Right lobe of liver (tissue), 6 donors: Measurements from ENCODE around the gene SLC25A53. TPM values are rescaled to one million over a fixed set of nuclear protein-coding genes. Genes with fewer than 3 reads are reported as not detected.
"Not testable (repeated sequence)": the region's sequence is repeated elsewhere in the genome, so short reads cannot be mapped to it uniquely, and the experiment has no call there.

Experiments
- ATAC-seq, 4 donors: fragments of 200-7000 bp; cut with Tn5 transposase; one replicate each; pipeline ENCODE4 v1.9.1; 2020; ENCODE audit warnings: mild to moderate bottlenecking in 4 of 4, moderate library complexity in 4 of 4
- DNase-seq, 3 donors: peaks; one replicate each; pipeline ENCODE4 v3.0.0-alpha.2; 2020
- H3K27ac ChIP-seq, 3 donors: fragments of 200-600 bp; one replicate each; pipeline ENCODE4 v1.8.0; 2022
- H3K27me3 ChIP-seq, 2 donors: fragments of 200-600 bp; one replicate each; pipeline ENCODE4 v1.8.0; 2022
- H3K36me3 ChIP-seq, 4 donors: fragments of 200-600 bp; sonication (generic) in 1 of 4; one replicate each; pipeline versions ENCODE4 v1.5.1 to v1.8.0; 2017 to 2022; ENCODE audit warnings: control low read depth in 1 of 4
- H3K4me1 ChIP-seq, 4 donors: fragments of 200-600 bp; sonication (generic) in 1 of 4; one replicate each; pipeline versions ENCODE4 v1.5.1 to v1.8.0; 2017 to 2022; ENCODE audit warnings: control low read depth in 1 of 4
- H3K4me3 ChIP-seq, 3 donors: fragments of 200-600 bp; one replicate each; pipeline ENCODE4 v1.8.0; 2022
- H3K9me3 ChIP-seq, 4 donors: fragments of 200-600 bp; sonication (generic) in 1 of 4; one replicate each; pipeline versions ENCODE4 v1.5.1 to v1.8.0; 2017 to 2022; ENCODE audit warnings: control low read depth in 1 of 4
- POLR2A ChIP-seq: fragments of 450-650 bp; IDR thresholded peaks from one replicate; pipeline ENCODE4 v1.6.1; 2017; ENCODE audit warnings: antibody characterized with exemption, mild to moderate bottlenecking
- WGBS: methylation state at CpG from one replicate; pipeline ENCODE4 v1.1.6; 2018; ENCODE audit warnings: low coverage, low lambda C conversion rate; ENCODE audit not compliant: insufficient coverage; ENCODE audit errors: missing lambda C conversion rate; 5-methylcytosine and 5-hydroxymethylcytosine counted together
- intact Hi-C, 2 donors: fragments of 100-400 bp; cut with DNase I; formaldehyde crosslinking; loops; one replicate each; pipeline versions ENCODE4 v1.11.2 to v1.14.1; 2022
- total RNA-seq, 6 experiments: library from RNA; depleted of rRNA in 2 of 6; stranded (reverse); fragments of >200 nt in 2 of 6; fragmentation: NEBNext Ultra II Directional in 3 of 6; extraction: Animal tissue kit (Norgen Biotek cat#: 25700) in 3 of 6; gene quantifications; one replicate each; pipeline versions ENCODE4 v1.1.0 to v1.2.4, GENCODE V29; 2016 to 2023
- TF ChIP-seq, protein P1 (sequence below), 4 donors: fragments of 200-600 bp in 3 of 4; fragments of 450-650 bp in 1 of 4; IDR thresholded peaks; one replicate each; pipeline versions ENCODE4 v1.5.1 to v1.8.0; 2016 to 2022; ENCODE audit warnings: antibody characterized with exemption in 4 of 4, mild to moderate bottlenecking in 2 of 4
- donor health status: DM: no; HTN: yes; CAD: no.
- donor health status: DM: no; HTN: no; CAD: no.
- donor health status: DM: no; HTN: no; CAD: no.
- donor health status: DM: no; HTN: yes; CAD: no.
- donor health status: DM: no; HTN: yes; CAD: no.

SLC25A53 gene
- total RNA-seq, 6 experiments from 2014 or later = 2.2 to 4.1 (median 3.2) TPM

- TF ChIP-seq, protein P1, sequence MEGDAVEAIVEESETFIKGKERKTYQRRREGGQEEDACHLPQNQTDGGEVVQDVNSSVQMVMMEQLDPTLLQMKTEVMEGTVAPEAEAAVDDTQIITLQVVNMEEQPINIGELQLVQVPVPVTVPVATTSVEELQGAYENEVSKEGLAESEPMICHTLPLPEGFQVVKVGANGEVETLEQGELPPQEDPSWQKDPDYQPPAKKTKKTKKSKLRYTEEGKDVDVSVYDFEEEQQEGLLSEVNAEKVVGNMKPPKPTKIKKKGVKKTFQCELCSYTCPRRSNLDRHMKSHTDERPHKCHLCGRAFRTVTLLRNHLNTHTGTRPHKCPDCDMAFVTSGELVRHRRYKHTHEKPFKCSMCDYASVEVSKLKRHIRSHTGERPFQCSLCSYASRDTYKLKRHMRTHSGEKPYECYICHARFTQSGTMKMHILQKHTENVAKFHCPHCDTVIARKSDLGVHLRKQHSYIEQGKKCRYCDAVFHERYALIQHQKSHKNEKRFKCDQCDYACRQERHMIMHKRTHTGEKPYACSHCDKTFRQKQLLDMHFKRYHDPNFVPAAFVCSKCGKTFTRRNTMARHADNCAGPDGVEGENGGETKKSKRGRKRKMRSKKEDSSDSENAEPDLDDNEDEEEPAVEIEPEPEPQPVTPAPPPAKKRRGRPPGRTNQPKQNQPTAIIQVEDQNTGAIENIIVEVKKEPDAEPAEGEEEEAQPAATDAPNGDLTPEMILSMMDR (IDR thresholded peaks at IDR 0.05) = peak; percentile 21 to 46 (median 40)
- no peak for TF ChIP-seq POLR2A
- intact Hi-C loops = no loop called here
- no peaks in the 10 kb centered on the region for H3K36me3 ChIP-seq
- peak in 1 of 3 donors; percentile 38 for DNase-seq
- H3K9me3 ChIP-seq = no peaks in the 10 kb centered on the region
- 22% methylated on average over 20 of the region's 24 CpGs for WGBS
- H3K27me3 ChIP-seq = no peaks in the 10 kb centered on the region
- ATAC-seq = peak; percentile 57 to 72 (median 68)
- H3K4me3 ChIP-seq = no peak overlapping the region
- H3K27ac ChIP-seq = no peak overlapping the region
- no peaks in the 10 kb centered on the region for H3K4me1 ChIP-seq
Measured at GRCh38 chrX:104113222-104113965, 43.4 kb downstream of the SLC25A53 start.

DNA sequence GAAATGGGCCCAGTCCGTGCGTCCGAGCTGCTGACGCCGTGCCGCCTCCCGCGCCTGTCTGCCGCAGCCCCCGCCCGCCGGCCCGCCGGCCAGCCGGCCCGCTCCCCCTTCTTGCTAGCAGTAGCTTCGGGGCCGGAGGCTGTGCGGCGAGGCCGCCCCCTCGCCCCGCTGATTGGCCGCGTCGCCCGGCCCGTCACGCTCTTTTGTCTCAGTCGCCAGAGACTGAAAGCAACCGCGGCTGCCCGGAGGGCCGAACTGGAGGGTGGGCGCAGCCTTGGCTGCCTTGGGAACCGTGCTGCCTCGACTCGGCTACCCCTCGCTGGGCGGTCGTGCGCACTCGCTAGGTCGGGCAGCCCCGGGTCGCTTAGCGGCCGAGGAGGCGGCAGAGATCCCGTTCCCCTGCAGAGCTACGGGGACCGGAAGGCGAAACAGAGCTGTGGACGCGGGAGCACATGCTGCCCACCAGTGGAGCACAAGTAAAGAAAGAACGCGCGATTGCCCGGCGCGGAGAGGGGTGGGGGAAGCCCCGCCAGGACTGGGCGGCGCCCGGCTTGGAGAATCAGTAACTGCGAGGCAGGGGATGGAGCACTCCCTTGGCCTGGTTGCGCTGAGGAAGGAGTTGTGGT is 44.4 kb downstream of the SLC25A53 start, which contains the start of gene ZCCHC18:
TSS of gene ZCCHC18 (plus strand) at position 198 of the 626 bp plus-strand sequence. CDS start 1,589 bp downstream, outside the sequence.
- no peaks in the 10 kb centered on the region for H3K36me3 ChIP-seq
- no peaks in the 10 kb centered on the region for H3K27me3 ChIP-seq
- TF ChIP-seq POLR2A = no peak
- TF ChIP-seq, protein P1 (IDR thresholded peaks at IDR 0.05) = no peak
- H3K4me3 ChIP-seq = peak within 1 kb of the TSS; percentile 34 to 54 (median 40)
- no peaks in the 10 kb centered on the region for H3K9me3 ChIP-seq
- peak; percentile 42 to 55 (median 46) for DNase-seq
- H3K4me1 ChIP-seq = no peaks in the 10 kb centered on the region
- intact Hi-C loops = no loop called here
- H3K27ac ChIP-seq = peak within 1 kb of the TSS in 1 of 3 donors; percentile 10
- ATAC-seq = peak; percentile 55 to 73 (median 64)
- 3% methylated on average over 6 of the region's 67 CpGs for WGBS

DNA sequence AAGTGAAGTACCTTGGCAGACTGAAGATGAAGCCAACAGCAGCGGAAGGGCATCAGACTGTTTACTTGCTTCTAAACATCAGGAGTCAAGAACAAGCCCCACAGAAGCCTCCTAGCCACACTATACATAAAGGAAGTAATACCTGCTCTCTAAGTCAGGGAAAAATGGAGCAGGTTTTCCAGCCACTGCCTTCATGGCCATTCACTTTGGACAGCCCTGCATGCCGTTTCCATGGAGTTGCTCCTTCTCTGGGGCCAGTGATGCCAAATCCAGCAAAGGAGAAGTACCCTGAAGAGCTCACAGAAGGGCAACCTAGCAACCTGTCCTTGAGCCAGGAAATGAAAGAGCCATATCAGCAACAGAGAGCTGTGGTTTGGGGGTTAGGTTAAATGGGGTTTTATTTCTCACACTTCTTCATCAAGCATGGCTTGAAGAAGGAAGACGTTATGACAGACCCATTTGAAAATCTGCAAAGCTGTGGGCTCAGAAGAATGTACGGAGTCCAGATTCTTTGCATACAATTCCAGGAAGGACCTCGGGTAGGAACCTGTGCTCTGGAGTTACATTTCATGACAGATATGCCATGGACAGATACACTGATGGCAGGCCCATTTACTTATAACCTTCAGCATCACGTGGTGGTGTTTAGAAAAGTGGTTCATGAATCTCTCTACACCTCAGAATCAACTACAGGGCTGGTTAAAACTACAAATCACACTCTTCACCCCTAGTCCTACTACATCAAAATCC is 46.1 kb downstream of the SLC25A53 start:
- 53% methylated on average over 4 of the region's 6 CpGs for WGBS
- H3K27ac ChIP-seq, H3K4me3 ChIP-seq, H3K9me3 ChIP-seq, H3K4me1 ChIP-seq, H3K36me3 ChIP-seq, DNase-seq, H3K27me3 ChIP-seq, ATAC-seq, intact Hi-C loops: not testable (repeated sequence)

GRCh38 chrX:104108955-104109354 is 47.9 kb downstream of the SLC25A53 start:
- WGBS = no CpG with 5 or more reads among the region's 1 CpG
- H3K36me3 ChIP-seq = no peaks in the 10 kb centered on the region
- no peak overlapping the region for H3K4me3 ChIP-seq
- no peak overlapping the region for H3K27ac ChIP-seq
- H3K4me1 ChIP-seq = no peaks in the 10 kb centered on the region
- ATAC-seq (no peak), DNase-seq (no peak)
- H3K27me3 ChIP-seq = no peaks in the 10 kb centered on the region
- intact Hi-C loops = no loop called here
- no peak for TF ChIP-seq POLR2A
- TF ChIP-seq, protein P1 (IDR thresholded peaks at IDR 0.05) = no peak
- no peaks in the 10 kb centered on the region for H3K9me3 ChIP-seq
